Chondrocyte (in vitro differentiated cells): ENCODE results near the gene KCNQ5. TPM values are rescaled to one million over a fixed set of nuclear protein-coding genes. Genes with fewer than 3 reads are reported as not detected.

Experiments used
- DNase-seq: peaks from one replicate; pipeline ENCODE4 v3.0.0; 2021; ENCODE audit warnings: mixed read lengths, low spot score
- H3K27ac Mint-ChIP-seq: one replicate; pipeline ENCODE4 v1.8.0; 2021; ENCODE audit warnings: mild to moderate bottlenecking, moderate library complexity, mixed read lengths; ENCODE audit not compliant: unreplicated experiment
- H3K27me3 Mint-ChIP-seq: 2 replicates; pipeline ENCODE4 v1.8.0; 2021; ENCODE audit warnings: low read depth, mixed read lengths
- H3K36me3 Mint-ChIP-seq: 2 replicates; pipeline ENCODE4 v1.8.0; 2021; ENCODE audit warnings: low read depth, mixed read lengths
- H3K4me1 Mint-ChIP-seq: 2 replicates; pipeline ENCODE4 v1.8.0; 2021; ENCODE audit warnings: low read depth, mild to moderate bottlenecking, mixed read lengths
- H3K4me3 Mint-ChIP-seq: one replicate; pipeline ENCODE4 v1.8.0; 2021; ENCODE audit warnings: mild to moderate bottlenecking, moderate library complexity, mixed read lengths; ENCODE audit not compliant: unreplicated experiment
- H3K9me3 Mint-ChIP-seq: 2 replicates; pipeline ENCODE4 v1.8.0; 2021; ENCODE audit warnings: low read depth, mixed read lengths
- total RNA-seq: library from RNA; stranded (reverse); gene quantifications from 3 replicates; pipeline ENCODE4 v1.2.1, GENCODE V29; 2021
- TF ChIP-seq, protein P1 (sequence below): fragments of 200-600 bp; sonication (generic); IDR thresholded peaks from 2 replicates; pipeline ENCODE4 v1.5.0; 2021; ENCODE audit warnings: antibody characterized with exemption, mild to moderate bottlenecking, moderate library complexity

Gene KCNQ5
- total RNA-seq, 1 donor from 2014 or later, result 4.1 TPM

DNA sequence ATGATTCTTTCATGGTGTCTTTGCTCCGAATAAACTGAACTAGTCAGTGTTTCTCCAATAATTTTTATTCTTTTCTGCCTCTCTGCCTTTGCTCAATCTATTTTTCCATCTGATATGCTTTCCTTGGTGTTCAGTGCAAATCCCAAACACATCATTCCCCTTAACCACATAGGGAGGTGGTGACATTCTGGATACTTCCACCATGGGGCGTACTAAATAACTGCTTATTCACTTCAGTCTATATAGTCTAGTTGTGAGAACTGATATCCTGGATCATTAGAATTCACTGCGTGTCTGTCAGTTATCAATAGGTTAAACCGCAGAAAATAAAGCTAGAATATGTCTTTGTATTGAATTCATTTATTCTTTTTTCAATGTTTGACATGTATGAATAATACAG is 83.1 kb downstream of the KCNQ5 start:
- Mint-ChIP-seq H3K9me3 (peaks cover 3% of the 10 kb centered on the region), H3K4me1 (no peaks in the 10 kb centered on the region), H3K4me3 (no peak overlapping the region), H3K36me3 (peaks cover 4% of the 10 kb centered on the region), H3K27me3 (peaks cover 6% of the 10 kb centered on the region), H3K27ac (no peak overlapping the region)
- no peak for DNase-seq
- TF ChIP-seq, protein P1, sequence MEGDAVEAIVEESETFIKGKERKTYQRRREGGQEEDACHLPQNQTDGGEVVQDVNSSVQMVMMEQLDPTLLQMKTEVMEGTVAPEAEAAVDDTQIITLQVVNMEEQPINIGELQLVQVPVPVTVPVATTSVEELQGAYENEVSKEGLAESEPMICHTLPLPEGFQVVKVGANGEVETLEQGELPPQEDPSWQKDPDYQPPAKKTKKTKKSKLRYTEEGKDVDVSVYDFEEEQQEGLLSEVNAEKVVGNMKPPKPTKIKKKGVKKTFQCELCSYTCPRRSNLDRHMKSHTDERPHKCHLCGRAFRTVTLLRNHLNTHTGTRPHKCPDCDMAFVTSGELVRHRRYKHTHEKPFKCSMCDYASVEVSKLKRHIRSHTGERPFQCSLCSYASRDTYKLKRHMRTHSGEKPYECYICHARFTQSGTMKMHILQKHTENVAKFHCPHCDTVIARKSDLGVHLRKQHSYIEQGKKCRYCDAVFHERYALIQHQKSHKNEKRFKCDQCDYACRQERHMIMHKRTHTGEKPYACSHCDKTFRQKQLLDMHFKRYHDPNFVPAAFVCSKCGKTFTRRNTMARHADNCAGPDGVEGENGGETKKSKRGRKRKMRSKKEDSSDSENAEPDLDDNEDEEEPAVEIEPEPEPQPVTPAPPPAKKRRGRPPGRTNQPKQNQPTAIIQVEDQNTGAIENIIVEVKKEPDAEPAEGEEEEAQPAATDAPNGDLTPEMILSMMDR, result peak; percentile 41

- H3K9me3 Mint-ChIP-seq, result peaks cover 14% of the 10 kb centered on the region
- peaks cover 6% of the 10 kb centered on the region for H3K4me1 Mint-ChIP-seq
- no peak for DNase-seq
- TF ChIP-seq, protein P1, result peak; percentile 51
- H3K4me3 Mint-ChIP-seq, result no peak overlapping the region
- H3K27me3 Mint-ChIP-seq, result no peaks in the 10 kb centered on the region
- peaks cover 7% of the 10 kb centered on the region for H3K36me3 Mint-ChIP-seq
- no peak overlapping the region for H3K27ac Mint-ChIP-seq
Observed at GRCh38 chr6:72709431-72709830, 87.6 kb downstream of the KCNQ5 start.

DNA sequence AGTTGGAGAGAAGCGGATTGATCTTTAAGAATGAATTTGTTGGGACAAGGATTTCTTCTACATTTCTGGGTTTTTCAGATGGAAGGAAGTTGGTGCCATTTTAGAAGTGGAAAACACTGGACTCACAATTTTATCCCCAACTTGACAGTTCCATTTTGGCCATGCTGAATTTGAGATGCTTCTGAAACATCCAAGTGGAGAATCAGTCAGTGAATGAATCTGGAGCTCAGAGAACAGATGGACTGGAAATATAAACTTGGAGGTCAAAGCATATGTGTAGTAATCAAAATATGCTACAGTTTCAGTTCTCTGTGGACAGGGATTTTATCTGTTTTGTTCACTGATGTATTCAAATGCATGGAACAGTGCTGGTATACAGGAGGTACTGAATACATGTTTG is 89.9 kb downstream of the KCNQ5 start:
- H3K27me3 Mint-ChIP-seq, result no peaks in the 10 kb centered on the region
- TF ChIP-seq, protein P1, result no peak
- no peak for DNase-seq
- H3K27ac Mint-ChIP-seq, result no peak overlapping the region
- H3K36me3 Mint-ChIP-seq, result peaks cover 7% of the 10 kb centered on the region
- H3K4me1 Mint-ChIP-seq, result peaks cover 6% of the 10 kb centered on the region
- H3K4me3 Mint-ChIP-seq, result no peak overlapping the region
- H3K9me3 Mint-ChIP-seq, result peaks cover 14% of the 10 kb centered on the region

- no peak overlapping the region for H3K4me3 Mint-ChIP-seq
- TF ChIP-seq, protein P1, result no peak
- peaks cover 7% of the 10 kb centered on the region for H3K36me3 Mint-ChIP-seq
- H3K27me3 Mint-ChIP-seq, result no peaks in the 10 kb centered on the region
- peaks cover 10% of the 10 kb centered on the region for H3K4me1 Mint-ChIP-seq
- H3K9me3 Mint-ChIP-seq, result peaks cover 14% of the 10 kb centered on the region
- DNase-seq, result no peak
- H3K27ac Mint-ChIP-seq, result no peak overlapping the region
Observed at GRCh38 chr6:72712910-72713309, 91.0 kb downstream of the KCNQ5 start.

DNA sequence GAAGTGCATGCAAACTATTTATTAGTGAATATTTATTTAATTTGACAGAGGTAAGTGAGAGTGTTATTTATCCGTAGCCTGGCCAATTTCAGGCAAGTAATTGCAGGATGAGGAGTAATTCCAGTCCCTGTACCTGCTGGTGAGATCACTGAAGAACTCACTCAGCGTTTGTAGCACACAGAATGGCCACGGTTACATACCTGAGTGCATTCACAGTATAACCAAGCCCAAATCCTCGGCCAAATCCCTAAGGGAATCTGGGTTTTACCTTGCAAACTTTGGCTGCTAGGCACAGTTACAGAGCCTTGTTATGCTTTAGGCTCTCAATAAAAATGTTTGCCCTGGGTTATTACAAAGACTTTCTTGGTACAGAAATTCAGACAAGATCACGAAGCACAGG is 93.3 kb downstream of the KCNQ5 start:
- peaks cover 9% of the 10 kb centered on the region for H3K9me3 Mint-ChIP-seq

More for the DNA sequence above, 93.3 kb downstream of the KCNQ5 start:
- DNase-seq, result no peak
- H3K36me3 Mint-ChIP-seq, result peaks cover 7% of the 10 kb centered on the region
- TF ChIP-seq, protein P1, result no peak
- no peaks in the 10 kb centered on the region for H3K27me3 Mint-ChIP-seq
- H3K4me3 Mint-ChIP-seq, result no peak overlapping the region
- no peak overlapping the region for H3K27ac Mint-ChIP-seq
- H3K4me1 Mint-ChIP-seq, result peaks cover 11% of the 10 kb centered on the region
